Measurements from ENCODE around the gene CCDC92.

GRCh38 chr12:123998991-123999359 lies 26.3 kb upstream of the CCDC92 start:
- TF ChIP-seq CTCF (IDR thresholded peaks at IDR 0.05) (no peak), POLR2A (IDR thresholded peaks at IDR 0.05) (no peak), EP300 (IDR thresholded peaks at IDR 0.05) (no peak)
